HEK293T (cell line): Measurements from ENCODE around the gene SEC14L1.
A peak's percentile ranks its signal among the peaks of the same experiment; 100 is the strongest.

ENCODE experiments used
- CTCF ChIA-PET: fragments of 350-600 bp; formaldehyde crosslinking; extraction: SDS; loops from one replicate; lab custom pipeline; 2021; ENCODE audit warnings: antibody characterized with exemption, inconsistent platforms; lab: Yijun Ruan, JAX
- POLR2A ChIA-PET: fragments of 350-600 bp; formaldehyde crosslinking; extraction: SDS; loops from one replicate; lab custom pipeline; 2020; ENCODE audit warnings: antibody characterized with exemption, inconsistent platforms; lab: Yijun Ruan, JAX
- DNase-seq: peaks from one replicate; pipeline ENCODE4 v3.0.0; 2012; ENCODE audit warnings: mixed read lengths; ENCODE audit errors: extremely low spot score
- ARNT ChIP-seq: fragments of 450-650 bp; IDR thresholded peaks from 2 replicates; pipeline ENCODE4 v1.6.1; 2017; ENCODE audit warnings: mild to moderate bottlenecking
- BHLHE40 ChIP-seq: fragments of 450-650 bp; IDR thresholded peaks from 2 replicates; pipeline ENCODE4 v1.6.1; 2016; ENCODE audit warnings: mild to moderate bottlenecking, moderate library complexity, borderline replicate concordance
- CTBP1 ChIP-seq: fragments of 450-650 bp; IDR thresholded peaks from 2 replicates; pipeline ENCODE4 v1.6.1; 2016; ENCODE audit warnings: borderline replicate concordance
- ELF4 ChIP-seq: fragments of 450-650 bp; IDR thresholded peaks from 2 replicates; pipeline ENCODE4 v1.6.1; 2017; ENCODE audit warnings: antibody characterized with exemption
- FOXA1 ChIP-seq: fragments of 450-650 bp; IDR thresholded peaks from 2 replicates; pipeline ENCODE4 v1.6.1; 2016; ENCODE audit warnings: mild to moderate bottlenecking
- FOXK2 ChIP-seq: fragments of 450-650 bp; IDR thresholded peaks from 2 replicates; pipeline ENCODE4 v1.6.1; 2016; ENCODE audit warnings: mild to moderate bottlenecking
- FOXM1 ChIP-seq: fragments of 450-650 bp; IDR thresholded peaks from 2 replicates; pipeline ENCODE4 v1.6.1; 2017; ENCODE audit warnings: mild to moderate bottlenecking, borderline replicate concordance
- HDGF ChIP-seq: fragments of 450-650 bp; IDR thresholded peaks from 2 replicates; pipeline ENCODE4 v1.6.1; 2017; ENCODE audit warnings: antibody characterized with exemption, borderline replicate concordance
- L3MBTL2 ChIP-seq: fragments of 450-650 bp; conservative IDR thresholded peaks from 2 replicates; pipeline ENCODE4 v1.6.1; 2016; ENCODE audit warnings: mild to moderate bottlenecking
- LEF1 ChIP-seq: fragments of 450-650 bp; IDR thresholded peaks from 2 replicates; pipeline ENCODE4 v1.6.1; 2017; ENCODE audit warnings: mild to moderate bottlenecking, borderline replicate concordance
- NFRKB ChIP-seq: fragments of 450-650 bp; IDR thresholded peaks from 2 replicates; pipeline ENCODE4 v1.6.1; 2016; ENCODE audit warnings: mild to moderate bottlenecking, moderate library complexity
- PKNOX1 ChIP-seq: fragments of 450-650 bp; IDR thresholded peaks from 2 replicates; pipeline ENCODE4 v1.6.1; 2016
- SP1 ChIP-seq: fragments of 450-650 bp; IDR thresholded peaks from 2 replicates; pipeline ENCODE4 v1.6.1; 2017
- SUZ12 ChIP-seq: fragments of 450-650 bp; IDR thresholded peaks from 2 replicates; pipeline ENCODE4 v1.6.1; 2016; ENCODE audit warnings: mild to moderate bottlenecking
- TARDBP ChIP-seq: fragments of 450-650 bp; IDR thresholded peaks from 2 replicates; pipeline ENCODE4 v1.6.1; 2016
- ZNF384 ChIP-seq: fragments of 450-650 bp; IDR thresholded peaks from 2 replicates; pipeline ENCODE4 v1.6.1; 2016

Gene SEC14L1

GRCh38 chr17:77116371-77116860, 24.4 kb upstream of the SEC14L1 start:
- CTCF ChIA-PET = no interaction called here
- no peak for TF ChIP-seq TARDBP
- no peak for TF ChIP-seq NFRKB
- no peak for TF ChIP-seq FOXM1
- no peak for TF ChIP-seq ELF4
- no peak for TF ChIP-seq CTBP1
- TF ChIP-seq HDGF = no peak
- no peak for TF ChIP-seq PKNOX1
- TF ChIP-seq FOXA1 = no peak
- TF ChIP-seq ARNT = no peak
- POLR2A ChIA-PET = no interaction called here
- no peak for DNase-seq

- ChIA-PET POLR2A (no interaction called here), CTCF (no interaction called here)
- TF ChIP-seq NFRKB (no peak), HDGF (no peak), LEF1 (no peak), ARNT (no peak), PKNOX1 (no peak), FOXK2 (no peak), FOXM1 (no peak), CTBP1 (no peak), FOXA1 (no peak), SP1 (no peak), BHLHE40 (no peak), ZNF384 (no peak), TARDBP (no peak), L3MBTL2 (no peak), SUZ12 (no peak)
- DNase-seq = no peak
Measured at GRCh38 chr17:77117415-77117814, 23.4 kb upstream of the SEC14L1 start.

GRCh38 chr17:77118251-77118928, 22.4 kb upstream of the SEC14L1 start:
- ChIA-PET POLR2A (interaction anchor here (0.6 kb wide), 1 partner anchor 30 kb away, joined by 3 read pairs; no protein-coding TSS in a partner anchor), CTCF (no interaction called here)
- TF ChIP-seq LEF1 (no peak), FOXK2 (no peak), PKNOX1 (0 out of 2 replicates have a peak, but pooled peaks have one; percentile 5), ARNT (no peak), SP1 (no peak), CTBP1 (no peak)
- DNase-seq = no peak

GRCh38 chr17:77119668-77120301, 21.0 kb upstream of the SEC14L1 start:
- DNase-seq = no peak
- ChIA-PET CTCF (no interaction called here), POLR2A (no interaction called here)
- TF ChIP-seq ARNT = no peak
- no peak for TF ChIP-seq FOXK2
- TF ChIP-seq FOXM1 = no peak
- no peak for TF ChIP-seq HDGF
- no peak for TF ChIP-seq SP1
- TF ChIP-seq BHLHE40 = no peak
- no peak for TF ChIP-seq SUZ12
- TF ChIP-seq NFRKB = no peak
- TF ChIP-seq PKNOX1 = no peak
- no peak for TF ChIP-seq ELF4
- no peak for TF ChIP-seq LEF1
- TF ChIP-seq ZNF384 = no peak

- DNase-seq = no peak
Measured at GRCh38 chr17:77120868-77121267, 19.9 kb upstream of the SEC14L1 start.

More at GRCh38 chr17:77120868-77121267, 19.9 kb upstream of the SEC14L1 start:
- TF ChIP-seq LEF1 = no peak
- TF ChIP-seq NFRKB = no peak
- no peak for TF ChIP-seq PKNOX1
- CTCF ChIA-PET = interaction anchor here (0.5 kb wide), 1 partner anchor 738 kb away, joined by 4 read pairs; no protein-coding TSS in a partner anchor
- POLR2A ChIA-PET = no interaction called here
